Heart left ventricle (tissue), 16 donors: ENCODE results near the gene YWHAH. TPM values are rescaled to one million over a fixed set of nuclear protein-coding genes. Genes with fewer than 3 reads are reported as not detected.

Source experiments
- ATAC-seq, 4 donors: fragments of 200-7000 bp; cut with Tn5 transposase; one replicate each; pipeline ENCODE4 v1.9.1; 2020 to 2022; ENCODE audit warnings: moderate library complexity in 4 of 4, mild to moderate bottlenecking in 3 of 4, moderate number of reproducible peaks in 1 of 4
- DNase-seq, 5 donors: peaks; one replicate each; pipeline ENCODE4 v3.0.0-alpha.2; 2020
- H3K27ac ChIP-seq, 12 donors: fragments of 200-600 bp; sonication (generic) in 4 of 12; one replicate each; pipeline versions ENCODE4 v1.5.0 to v1.8.0; 2016 to 2022; ENCODE audit warnings: mild to moderate bottlenecking in 2 of 12
- H3K27me3 ChIP-seq, 9 donors: fragments of 200-600 bp; sonication (generic) in 2 of 9; one replicate each; pipeline versions ENCODE4 v1.5.1 to v1.8.0; 2016 to 2022; ENCODE audit warnings: mild to moderate bottlenecking in 3 of 9
- H3K36me3 ChIP-seq, 9 donors: fragments of 200-600 bp; sonication (generic) in 2 of 9; one replicate each; pipeline versions ENCODE4 v1.5.0 to v1.8.0; 2018 to 2022; ENCODE audit warnings: mild to moderate bottlenecking in 2 of 9
- H3K4me1 ChIP-seq, 12 donors: fragments of 200-600 bp; sonication (generic) in 4 of 12; one replicate each; pipeline versions ENCODE4 v1.5.0 to v1.8.0; 2016 to 2022; ENCODE audit warnings: mild to moderate bottlenecking in 3 of 12
- H3K4me3 ChIP-seq, 12 donors: fragments of 200-600 bp; sonication (generic) in 4 of 12; one replicate each; pipeline versions ENCODE4 v1.5.0 to v1.8.0; 2017 to 2022; ENCODE audit warnings: mild to moderate bottlenecking in 9 of 12, moderate library complexity in 4 of 12
- H3K9me3 ChIP-seq, 12 donors: fragments of 200-600 bp; sonication (generic) in 4 of 12; one replicate each; pipeline versions ENCODE4 v1.5.0 to v1.8.0; 2016 to 2022; ENCODE audit warnings: mild to moderate bottlenecking in 1 of 12
- CTCF ChIP-seq, 12 donors: fragments of 200-600 bp; sonication (generic) in 4 of 12; IDR thresholded peaks; one replicate each; pipeline versions ENCODE4 v1.5.0 to v1.8.0; 2018 to 2022; ENCODE audit warnings: antibody characterized with exemption in 12 of 12, mild to moderate bottlenecking in 5 of 12
- POLR2A ChIP-seq, 2 donors: fragments of 450-650 bp; IDR thresholded peaks; one replicate each; pipeline ENCODE4 v1.6.1; 2017; ENCODE audit warnings: antibody characterized with exemption in 2 of 2, mild to moderate bottlenecking in 2 of 2, moderate library complexity in 2 of 2
- WGBS, 4 donors: extraction: QIAGEN DNeasy Blood & Tissue Kit in 2 of 4; methylation state at CpG; one replicate each; pipeline versions ENCODE4 v1.1.5 to v1.1.7; 2013 to 2018; 5-methylcytosine and 5-hydroxymethylcytosine counted together
- intact Hi-C, 10 donors: fragments of 100-400 bp; cut with DNase I; formaldehyde crosslinking; loops; one replicate each; pipeline versions ENCODE4 v1.11.1 to v1.14.2; 2022
- polyA plus RNA-seq, 2 donors: library from polyadenylated mRNA; stranded (reverse); fragments of 200-250 nt; gene quantifications; one replicate each; pipeline ENCODE4 v1.2.3, GENCODE V29; 2013
- total RNA-seq, 9 donors: library from RNA; depleted of rRNA in 2 of 9; stranded (reverse); fragments of >200 nt in 2 of 9; fragmentation: NEBNext Ultra II Directional in 3 of 9; extraction: Animal tissue kit (Norgen Biotek cat#: 25700) in 3 of 9; gene quantifications; one replicate each; pipeline versions ENCODE4 v1.1.0 to v1.2.4, GENCODE V29; 2016 to 2023
- donor health status: ischemic (EF 13 %, LVEDD 7.1; RV severe dilation, severe dysfunction).
- donor health status: healthy with polysubstance abuse.
- donor health status: DM: no; HTN: yes; CAD: no.
- donor health status: DM: no; HTN: no; CAD: no.
- donor health status: ischemic (EF 25% LVEDD 6.9; RV normal size, moderate dysfunction).
- donor health status: ischemic (EF 25% LVEDD 5.7; RV mildly dilated, moderate dysfunction).
- donor health status: healthy.
- donor health status: DM: yes; HTN: yes; CAD: no.
- donor health status: ischemic (EF 35%, LVEDD 5.7; RV mildly dilated, moderate dysfunction).
- donor health status: nonischemic (EF 11% LVEDD 7.7; RV severe dilation, severe dysfunction).
- donor health status: DM: yes; HTN: yes; CAD: no.
- donor health status: PGD.
- donor health status: ischemic (EF 29% LVEDD 5.4; RV normal size, mild dysfunction).
- donor health status: nonischemic (EF 23%, LVEDD 6.1; RV moderate dilation, normal function).

YWHAH gene
- total and polyA plus RNA-seq, 11 donors: 47.2 to 126 (median 84.1) TPM

- peaks cover 0 to 38% (median 23%) of the 10 kb centered on the region in 9 donors for H3K36me3 ChIP-seq
Measured at GRCh38 chr22:31909977-31910376, 34.4 kb upstream of the YWHAH start.

DNA sequence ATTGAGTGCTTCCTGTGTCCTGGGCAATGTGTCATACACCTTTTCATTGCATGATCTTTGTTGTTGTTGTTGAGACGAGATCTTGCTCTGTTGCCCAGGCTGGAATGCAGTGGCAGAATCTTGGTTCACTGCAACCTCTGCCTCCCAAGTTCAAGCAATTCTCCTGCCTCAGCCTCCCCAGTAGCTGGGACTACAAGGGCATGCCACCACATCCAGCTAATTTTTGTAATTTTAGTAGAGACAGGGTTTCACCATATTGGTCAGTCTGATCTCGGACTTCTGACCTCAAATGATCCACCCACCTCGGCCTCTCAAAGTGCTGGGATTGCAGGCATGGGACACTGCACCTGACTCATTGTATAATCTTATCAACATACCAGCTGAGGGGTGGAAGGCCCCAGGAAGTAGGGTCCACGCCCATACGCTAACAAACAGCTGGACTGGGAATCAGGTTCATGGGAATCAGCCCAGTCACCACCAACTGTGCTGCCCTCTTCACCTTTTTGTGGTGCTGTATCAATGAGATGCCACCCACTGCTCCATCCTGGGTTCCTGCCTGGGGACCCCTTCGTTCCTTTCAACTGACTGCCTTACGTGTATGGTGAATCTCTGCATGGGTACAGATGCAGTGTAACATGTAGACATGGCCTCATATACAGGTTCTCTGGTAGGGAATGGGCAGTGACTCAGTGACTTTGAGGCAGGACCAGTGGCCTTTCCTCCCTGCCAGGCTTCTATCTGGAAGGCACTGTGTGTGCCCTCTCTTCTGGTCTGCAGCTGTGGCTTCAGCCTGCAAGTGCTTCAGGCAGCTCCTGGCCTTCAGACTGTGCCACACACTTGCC lies 32.5 kb upstream of the YWHAH start:
- TF ChIP-seq CTCF (IDR thresholded peaks at IDR 0.05): no peak
- no peak for TF ChIP-seq POLR2A (IDR thresholded peaks at IDR 0.05)
- H3K9me3 ChIP-seq: no peaks in the 10 kb centered on the region
- intact Hi-C loops: no loop called here

More at GRCh38 chr22:31909977-31910376, 34.4 kb upstream of the YWHAH start:
- no peak overlapping the region for H3K27ac ChIP-seq
- TF ChIP-seq POLR2A (IDR thresholded peaks at IDR 0.05): no peak
- TF ChIP-seq CTCF (IDR thresholded peaks at IDR 0.05): no peak
- no peak for ATAC-seq
- no peak overlapping the region for H3K4me3 ChIP-seq
- 91 to 92% (median 91%) methylated on average over 5 of the region's 5 CpGs for WGBS, 4 donors
- no peak for DNase-seq
- no peaks in the 10 kb centered on the region for H3K4me1 ChIP-seq
- no peaks in the 10 kb centered on the region for H3K9me3 ChIP-seq
- no peaks in the 10 kb centered on the region for H3K27me3 ChIP-seq
- intact Hi-C loops: no loop called here

GRCh38 chr22:31912407-31912743 lies 32.0 kb upstream of the YWHAH start:
- intact Hi-C loops: no loop called here
- ATAC-seq (no peak), DNase-seq (no peak)

More for the DNA sequence above, 32.5 kb upstream of the YWHAH start:
- Histone ChIP-seq H3K27ac (no peak overlapping the region), H3K4me3 (no peak overlapping the region), H3K27me3 (no peaks in the 10 kb centered on the region), H3K4me1 (peaks cover 0 to 5% (median 0%) of the 10 kb centered on the region in 12 donors), H3K36me3 (peaks cover 0 to 20% (median 9%) of the 10 kb centered on the region in 9 donors)
- DNase-seq (no peak), ATAC-seq (no peak)
- WGBS, 4 donors: 84 to 89% (median 86%) methylated on average over 7 of the region's 7 CpGs

More at GRCh38 chr22:31912407-31912743, 32.0 kb upstream of the YWHAH start:
- TF ChIP-seq CTCF (IDR thresholded peaks at IDR 0.05) (no peak), POLR2A (IDR thresholded peaks at IDR 0.05) (no peak)
- H3K9me3 ChIP-seq: no peaks in the 10 kb centered on the region
- no peaks in the 10 kb centered on the region for H3K27me3 ChIP-seq
- peaks cover 0 to 11% (median 0%) of the 10 kb centered on the region in 12 donors for H3K4me1 ChIP-seq
- H3K27ac ChIP-seq: no peak overlapping the region
- peaks cover 0 to 14% (median 3%) of the 10 kb centered on the region in 9 donors for H3K36me3 ChIP-seq
- no peak overlapping the region for H3K4me3 ChIP-seq
- WGBS, 4 donors: 57 to 77% (median 75%) methylated on average over 1 of the region's 1 CpG
